WTC11 (cell line): Measurements from ENCODE around the gene SLAMF1. TPM values are rescaled to one million over a fixed set of nuclear protein-coding genes. Genes with fewer than 3 reads are reported as not detected.

ENCODE experiments used
- ATAC-seq: fragments of 200-7000 bp; cut with Tn5 transposase; 2 replicates; pipeline ENCODE4 v1.10.0; 2021; ENCODE audit warnings: mild to moderate bottlenecking, moderate library complexity
- CTCF ChIA-PET: fragments of 300-600 bp; sonication (Branson Sonifier 250); formaldehyde crosslinking; loops from one replicate; lab custom pipeline; 2021; ENCODE audit warnings: antibody characterized with exemption; lab: Charles Lee
- POLR2A ChIA-PET: fragments of 350-600 bp; sonication (Branson Sonifier 250); formaldehyde crosslinking; loops from one replicate; lab custom pipeline; 2021; ENCODE audit warnings: antibody characterized with exemption; lab: Charles Lee
- DNase-seq: peaks from one replicate; pipeline ENCODE4 v3.0.0; 2021; ENCODE audit warnings: low spot score
- H3K27ac Mint-ChIP-seq: 2 replicates; pipeline ENCODE4 v1.8.0; 2021; ENCODE audit warnings: mixed read lengths
- H3K27me3 Mint-ChIP-seq: 2 replicates; pipeline ENCODE4 v1.8.0; 2021; ENCODE audit warnings: low read depth, mild to moderate bottlenecking, moderate library complexity, mixed read lengths
- H3K36me3 Mint-ChIP-seq: 2 replicates; pipeline ENCODE4 v1.8.0; 2021; ENCODE audit warnings: mixed read lengths
- H3K4me1 Mint-ChIP-seq: 2 replicates; pipeline ENCODE4 v1.8.0; 2022; ENCODE audit warnings: mixed read lengths
- H3K4me3 Mint-ChIP-seq: 2 replicates; pipeline ENCODE4 v1.8.0; 2021; ENCODE audit warnings: mild to moderate bottlenecking, moderate library complexity, mixed read lengths
- H3K9me3 Mint-ChIP-seq: 2 replicates; pipeline ENCODE4 v1.8.0; 2021; ENCODE audit warnings: mixed read lengths
- CREB1 ChIP-seq: sonication (generic); formaldehyde crosslinking; IDR thresholded peaks from 2 replicates; pipeline ENCODE4 v1.8.0; 2023; ENCODE audit warnings: mild to moderate bottlenecking, missing genetic modification reagents
- FOXK1 ChIP-seq: sonication (generic); formaldehyde crosslinking; IDR thresholded peaks from 2 replicates; pipeline ENCODE4 v1.8.0; 2022; ENCODE audit warnings: mild to moderate bottlenecking, moderate library complexity, missing genetic modification reagents
- FOXP1 ChIP-seq: sonication (generic); formaldehyde crosslinking; IDR thresholded peaks from 2 replicates; pipeline ENCODE4 v1.8.0; 2022; ENCODE audit warnings: missing genetic modification reagents, mild to moderate bottlenecking, moderate library complexity, borderline replicate concordance
- NFATC4 ChIP-seq: fragments of 250-450 bp; sonication (Bioruptor Pico); IDR thresholded peaks from 2 replicates; pipeline ENCODE4 v1.9.0; 2021; ENCODE audit warnings: mild to moderate bottlenecking
- NFE2L1 ChIP-seq: sonication (generic); formaldehyde crosslinking; IDR thresholded peaks from 2 replicates; pipeline ENCODE4 v1.8.1; 2023; ENCODE audit warnings: missing genetic modification reagents
- RORB ChIP-seq: fragments of 250-450 bp; sonication (Bioruptor Pico); IDR thresholded peaks from 2 replicates; pipeline ENCODE4 v1.9.0; 2021; ENCODE audit warnings: mild to moderate bottlenecking
- TCF7 ChIP-seq: sonication (generic); formaldehyde crosslinking; IDR thresholded peaks from 2 replicates; pipeline ENCODE4 v1.8.0; 2022; ENCODE audit warnings: mild to moderate bottlenecking, low read depth, missing genetic modification reagents, moderate library complexity
- TEAD1 ChIP-seq: sonication (generic); formaldehyde crosslinking; IDR thresholded peaks from 2 replicates; pipeline ENCODE4 v1.8.0; 2022; ENCODE audit warnings: mild to moderate bottlenecking, missing genetic modification reagents
- ZBTB21 ChIP-seq: sonication (generic); formaldehyde crosslinking; IDR thresholded peaks from 2 replicates; pipeline ENCODE4 v1.8.1; 2023; ENCODE audit warnings: mild to moderate bottlenecking, missing genetic modification reagents, borderline replicate concordance
- ZNF121 ChIP-seq: sonication (generic); formaldehyde crosslinking; IDR thresholded peaks from 2 replicates; pipeline ENCODE4 v1.8.0; 2023; ENCODE audit warnings: missing genetic modification reagents
- ZNF396 ChIP-seq: fragments of 250-450 bp; sonication (Bioruptor Pico); IDR thresholded peaks from 2 replicates; pipeline ENCODE4 v1.8.0; 2021; ENCODE audit warnings: mild to moderate bottlenecking, moderate library complexity, borderline replicate concordance
- ZNF416 ChIP-seq: fragments of 250-450 bp; sonication (Bioruptor Pico); IDR thresholded peaks from 2 replicates; pipeline ENCODE4 v1.9.0; 2021; ENCODE audit warnings: mild to moderate bottlenecking, inconsistent platforms
- total RNA-seq: library from RNA; stranded (reverse); gene quantifications from 3 replicates; pipeline ENCODE4 v1.2.3, GENCODE V29; 2021
- TF ChIP-seq, protein P1 (sequence below): sonication (generic); formaldehyde crosslinking; IDR thresholded peaks from 2 replicates; pipeline ENCODE4 v1.8.0; 2022; ENCODE audit warnings: mild to moderate bottlenecking, missing genetic modification reagents
- TF ChIP-seq, protein P2 (sequence below): fragments of 250-450 bp; sonication (Bioruptor Pico); IDR thresholded peaks from 2 replicates; pipeline ENCODE4 v1.9.0; 2021; ENCODE audit warnings: mild to moderate bottlenecking
- TF ChIP-seq, protein P3 (sequence below): fragments of 250-450 bp; sonication (Bioruptor Pico); conservative IDR thresholded peaks from 2 replicates; pipeline ENCODE4 v1.9.0; 2021; ENCODE audit warnings: mild to moderate bottlenecking
- TF ChIP-seq, protein P4 (sequence below): fragments of 250-450 bp; sonication (Bioruptor Pico); IDR thresholded peaks from 2 replicates; pipeline ENCODE4 v1.8.0; 2021; ENCODE audit warnings: mild to moderate bottlenecking
- TF ChIP-seq, protein P5 (sequence below): sonication (generic); formaldehyde crosslinking; IDR thresholded peaks from 2 replicates; pipeline ENCODE4 v1.8.1; 2023; ENCODE audit warnings: mild to moderate bottlenecking, missing genetic modification reagents
- TF ChIP-seq, protein P6 (sequence below): sonication (generic); formaldehyde crosslinking; IDR thresholded peaks from 2 replicates; pipeline ENCODE4 v1.8.0; 2022; ENCODE audit warnings: mild to moderate bottlenecking, missing genetic modification reagents
- TF ChIP-seq, protein P7 (sequence below): sonication (generic); formaldehyde crosslinking; conservative IDR thresholded peaks from 2 replicates; pipeline ENCODE4 v1.8.1; 2022; ENCODE audit warnings: mild to moderate bottlenecking, missing genetic modification reagents

The SLAMF1 gene
- total RNA-seq, 1 experiment from 2014 or later: 0.15 TPM

DNA sequence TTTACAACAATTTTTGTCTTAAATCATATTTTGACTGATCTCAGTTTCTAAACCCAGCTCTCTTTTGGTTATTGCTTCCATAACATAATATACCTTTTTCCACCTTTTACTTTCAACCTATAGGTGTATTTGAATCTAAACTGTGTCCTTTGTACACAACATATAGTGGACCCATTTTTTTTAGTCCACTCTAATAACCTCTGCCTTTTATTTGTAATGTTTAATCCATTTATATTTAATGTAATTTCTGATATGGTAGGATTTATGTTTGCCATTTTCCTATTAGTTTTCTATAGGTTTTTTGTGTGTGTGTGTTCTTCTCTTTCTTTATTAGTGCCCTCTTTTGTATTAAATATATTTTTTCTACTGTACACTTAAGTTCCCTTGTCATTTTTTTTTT, 22.4 kb upstream of the SLAMF1 start:
- POLR2A ChIA-PET: no interaction called here
- no peaks in the 10 kb centered on the region for H3K27me3 Mint-ChIP-seq

DNA sequence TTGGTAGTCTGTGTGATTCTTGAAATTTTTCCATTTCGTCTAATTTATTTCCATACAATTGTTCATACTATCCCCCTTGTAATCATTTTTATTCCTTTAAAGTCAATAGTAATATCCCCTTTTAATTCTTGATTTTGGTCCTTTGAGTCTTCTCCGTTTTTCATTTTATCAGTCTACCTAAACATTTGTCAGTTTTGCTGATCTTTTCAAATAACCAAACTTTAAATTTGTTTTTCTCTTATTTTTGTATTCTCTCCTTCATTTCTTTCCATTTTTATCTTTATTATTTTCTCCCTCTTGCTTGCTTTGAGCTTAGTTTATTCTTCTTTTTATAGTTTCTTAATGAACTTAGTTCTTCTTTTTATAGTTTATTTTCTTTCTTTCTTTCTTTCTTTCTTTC, 21.1 kb upstream of the SLAMF1 start:
- POLR2A ChIA-PET: no interaction called here
- Mint-ChIP-seq H3K9me3 (peaks cover 45% of the 10 kb centered on the region), H3K27ac (no peak overlapping the region), H3K36me3 (peaks cover 38% of the 10 kb centered on the region), H3K4me1 (peaks cover 37% of the 10 kb centered on the region), H3K27me3 (no peaks in the 10 kb centered on the region), H3K4me3 (no peak overlapping the region)
- ATAC-seq: no peak
- DNase-seq: no peak
- CTCF ChIA-PET: no interaction called here
- no peak for TF ChIP-seq ZNF121 (CRISPR knock-in tag)
- TF ChIP-seq CREB1 (CRISPR knock-in tag): no peak
- TF ChIP-seq, protein P1, sequence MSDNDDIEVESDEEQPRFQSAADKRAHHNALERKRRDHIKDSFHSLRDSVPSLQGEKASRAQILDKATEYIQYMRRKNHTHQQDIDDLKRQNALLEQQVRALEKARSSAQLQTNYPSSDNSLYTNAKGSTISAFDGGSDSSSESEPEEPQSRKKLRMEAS (CRISPR knock-in tag): no peak
- TF ChIP-seq, protein P2, sequence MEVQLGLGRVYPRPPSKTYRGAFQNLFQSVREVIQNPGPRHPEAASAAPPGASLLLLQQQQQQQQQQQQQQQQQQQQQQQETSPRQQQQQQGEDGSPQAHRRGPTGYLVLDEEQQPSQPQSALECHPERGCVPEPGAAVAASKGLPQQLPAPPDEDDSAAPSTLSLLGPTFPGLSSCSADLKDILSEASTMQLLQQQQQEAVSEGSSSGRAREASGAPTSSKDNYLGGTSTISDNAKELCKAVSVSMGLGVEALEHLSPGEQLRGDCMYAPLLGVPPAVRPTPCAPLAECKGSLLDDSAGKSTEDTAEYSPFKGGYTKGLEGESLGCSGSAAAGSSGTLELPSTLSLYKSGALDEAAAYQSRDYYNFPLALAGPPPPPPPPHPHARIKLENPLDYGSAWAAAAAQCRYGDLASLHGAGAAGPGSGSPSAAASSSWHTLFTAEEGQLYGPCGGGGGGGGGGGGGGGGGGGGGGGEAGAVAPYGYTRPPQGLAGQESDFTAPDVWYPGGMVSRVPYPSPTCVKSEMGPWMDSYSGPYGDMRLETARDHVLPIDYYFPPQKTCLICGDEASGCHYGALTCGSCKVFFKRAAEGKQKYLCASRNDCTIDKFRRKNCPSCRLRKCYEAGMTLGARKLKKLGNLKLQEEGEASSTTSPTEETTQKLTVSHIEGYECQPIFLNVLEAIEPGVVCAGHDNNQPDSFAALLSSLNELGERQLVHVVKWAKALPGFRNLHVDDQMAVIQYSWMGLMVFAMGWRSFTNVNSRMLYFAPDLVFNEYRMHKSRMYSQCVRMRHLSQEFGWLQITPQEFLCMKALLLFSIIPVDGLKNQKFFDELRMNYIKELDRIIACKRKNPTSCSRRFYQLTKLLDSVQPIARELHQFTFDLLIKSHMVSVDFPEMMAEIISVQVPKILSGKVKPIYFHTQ (CRISPR knock-in tag): no peak
- no peak for TF ChIP-seq ZBTB21 (CRISPR knock-in tag)
- no peak for TF ChIP-seq FOXK1 (CRISPR knock-in tag)

More for the DNA sequence above, 22.4 kb upstream of the SLAMF1 start:
- DNase-seq (no peak), ATAC-seq (no peak)
- CTCF ChIA-PET: no interaction called here
- H3K9me3 Mint-ChIP-seq: peaks cover 41% of the 10 kb centered on the region
- peaks cover 25% of the 10 kb centered on the region for H3K4me1 Mint-ChIP-seq
- TF ChIP-seq FOXK1 (CRISPR knock-in tag) (no peak), ZBTB21 (CRISPR knock-in tag) (no peak), ZNF396 (CRISPR knock-in tag) (no peak), TEAD1 (CRISPR knock-in tag) (no peak), FOXP1 (CRISPR knock-in tag) (no peak), RORB (no peak)
- TF ChIP-seq, protein P3, sequence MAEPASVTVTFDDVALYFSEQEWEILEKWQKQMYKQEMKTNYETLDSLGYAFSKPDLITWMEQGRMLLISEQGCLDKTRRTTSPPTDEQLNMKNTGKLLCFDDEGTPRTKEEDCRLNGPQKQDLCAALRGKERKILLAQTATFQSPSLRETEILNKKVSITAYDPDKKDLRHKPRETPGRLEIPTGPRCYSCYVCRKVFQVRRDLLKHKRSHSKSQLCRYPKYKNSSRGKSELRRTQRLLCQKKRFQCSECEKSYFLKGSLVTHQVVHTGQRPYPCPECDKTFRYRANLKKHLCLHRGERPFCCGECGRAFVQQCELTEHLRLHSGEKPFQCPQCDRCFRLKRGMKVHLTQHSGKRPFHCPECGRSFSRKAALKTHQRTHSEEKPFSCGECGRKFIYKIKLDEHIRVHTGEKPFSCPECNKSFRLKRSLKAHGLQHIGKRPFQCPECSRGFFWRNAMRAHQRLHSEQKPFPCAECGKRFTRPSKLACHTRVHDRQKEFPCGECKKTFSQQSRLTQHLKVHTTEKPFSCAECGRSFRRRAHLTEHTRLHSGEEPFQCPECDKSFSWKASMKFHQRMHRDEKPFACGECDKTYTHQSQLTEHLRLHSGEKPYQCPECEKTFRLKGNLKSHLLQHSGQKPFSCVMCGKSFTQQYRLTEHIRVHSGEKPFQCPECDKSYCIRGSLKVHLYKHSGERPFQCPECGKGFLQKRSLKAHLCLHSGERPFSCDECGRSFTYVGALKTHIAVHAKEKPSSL: no peak
- no peak overlapping the region for H3K4me3 Mint-ChIP-seq
- no peak overlapping the region for H3K27ac Mint-ChIP-seq
- H3K36me3 Mint-ChIP-seq: peaks cover 38% of the 10 kb centered on the region

DNA sequence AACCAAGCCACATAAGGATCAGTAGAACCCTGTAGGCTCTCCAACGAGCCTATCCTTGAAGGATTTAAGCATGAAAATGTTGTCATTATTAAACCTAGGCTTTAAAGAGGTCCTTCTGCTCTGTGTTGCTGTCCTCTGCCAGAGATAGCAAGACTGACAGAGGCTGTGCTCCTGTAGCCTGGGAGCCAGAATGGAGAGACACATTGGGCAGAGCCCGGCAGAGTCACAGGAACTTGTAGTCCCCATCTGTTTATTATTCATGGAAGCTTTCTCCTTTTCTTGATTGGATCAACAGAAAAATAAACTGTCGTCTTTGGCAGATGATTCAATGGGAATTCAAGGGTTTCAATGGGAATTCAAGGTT, 19.2 kb upstream of the SLAMF1 start:
- H3K9me3 Mint-ChIP-seq: peaks cover 43% of the 10 kb centered on the region
- ATAC-seq: peak; percentile 25
- no peak for DNase-seq
- TF ChIP-seq, protein P4, sequence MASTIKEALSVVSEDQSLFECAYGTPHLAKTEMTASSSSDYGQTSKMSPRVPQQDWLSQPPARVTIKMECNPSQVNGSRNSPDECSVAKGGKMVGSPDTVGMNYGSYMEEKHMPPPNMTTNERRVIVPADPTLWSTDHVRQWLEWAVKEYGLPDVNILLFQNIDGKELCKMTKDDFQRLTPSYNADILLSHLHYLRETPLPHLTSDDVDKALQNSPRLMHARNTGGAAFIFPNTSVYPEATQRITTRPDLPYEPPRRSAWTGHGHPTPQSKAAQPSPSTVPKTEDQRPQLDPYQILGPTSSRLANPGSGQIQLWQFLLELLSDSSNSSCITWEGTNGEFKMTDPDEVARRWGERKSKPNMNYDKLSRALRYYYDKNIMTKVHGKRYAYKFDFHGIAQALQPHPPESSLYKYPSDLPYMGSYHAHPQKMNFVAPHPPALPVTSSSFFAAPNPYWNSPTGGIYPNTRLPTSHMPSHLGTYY: no peak
- TF ChIP-seq, protein P5, sequence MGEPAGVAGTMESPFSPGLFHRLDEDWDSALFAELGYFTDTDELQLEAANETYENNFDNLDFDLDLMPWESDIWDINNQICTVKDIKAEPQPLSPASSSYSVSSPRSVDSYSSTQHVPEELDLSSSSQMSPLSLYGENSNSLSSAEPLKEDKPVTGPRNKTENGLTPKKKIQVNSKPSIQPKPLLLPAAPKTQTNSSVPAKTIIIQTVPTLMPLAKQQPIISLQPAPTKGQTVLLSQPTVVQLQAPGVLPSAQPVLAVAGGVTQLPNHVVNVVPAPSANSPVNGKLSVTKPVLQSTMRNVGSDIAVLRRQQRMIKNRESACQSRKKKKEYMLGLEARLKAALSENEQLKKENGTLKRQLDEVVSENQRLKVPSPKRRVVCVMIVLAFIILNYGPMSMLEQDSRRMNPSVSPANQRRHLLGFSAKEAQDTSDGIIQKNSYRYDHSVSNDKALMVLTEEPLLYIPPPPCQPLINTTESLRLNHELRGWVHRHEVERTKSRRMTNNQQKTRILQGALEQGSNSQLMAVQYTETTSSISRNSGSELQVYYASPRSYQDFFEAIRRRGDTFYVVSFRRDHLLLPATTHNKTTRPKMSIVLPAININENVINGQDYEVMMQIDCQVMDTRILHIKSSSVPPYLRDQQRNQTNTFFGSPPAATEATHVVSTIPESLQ (CRISPR knock-in tag): no peak
- TF ChIP-seq, protein P6, sequence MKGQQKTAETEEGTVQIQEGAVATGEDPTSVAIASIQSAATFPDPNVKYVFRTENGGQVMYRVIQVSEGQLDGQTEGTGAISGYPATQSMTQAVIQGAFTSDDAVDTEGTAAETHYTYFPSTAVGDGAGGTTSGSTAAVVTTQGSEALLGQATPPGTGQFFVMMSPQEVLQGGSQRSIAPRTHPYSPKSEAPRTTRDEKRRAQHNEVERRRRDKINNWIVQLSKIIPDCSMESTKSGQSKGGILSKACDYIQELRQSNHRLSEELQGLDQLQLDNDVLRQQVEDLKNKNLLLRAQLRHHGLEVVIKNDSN: no peak
- TF ChIP-seq, protein P7, sequence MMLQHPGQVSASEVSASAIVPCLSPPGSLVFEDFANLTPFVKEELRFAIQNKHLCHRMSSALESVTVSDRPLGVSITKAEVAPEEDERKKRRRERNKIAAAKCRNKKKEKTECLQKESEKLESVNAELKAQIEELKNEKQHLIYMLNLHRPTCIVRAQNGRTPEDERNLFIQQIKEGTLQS (CRISPR knock-in tag): no peak
- TF ChIP-seq TCF7 (CRISPR knock-in tag) (no peak), NFE2L1 (no peak), NFATC4 (no peak), ZNF416 (CRISPR knock-in tag) (no peak)
- TF ChIP-seq, protein P3: no peak
- ChIA-PET POLR2A (no interaction called here), CTCF (no interaction called here)
- no peaks in the 10 kb centered on the region for H3K27me3 Mint-ChIP-seq
- H3K36me3 Mint-ChIP-seq: peaks cover 37% of the 10 kb centered on the region
- peaks cover 41% of the 10 kb centered on the region for H3K4me1 Mint-ChIP-seq
- no peak overlapping the region for H3K4me3 Mint-ChIP-seq
- H3K27ac Mint-ChIP-seq: peak overlapping the region; percentile 96
